Hematopoietic multipotent progenitor cell treated with erythropoietin and hydrocortisone succinate and interleukin-3 and kit ligand, for 6 days (in vitro differentiated cells): Measurements from ENCODE around the gene KLHL6.
A peak's percentile ranks its signal among the peaks of the same experiment; 100 is the strongest.

Experiments used
- DNase-seq: peaks from one replicate; pipeline ENCODE4 v3.0.0-alpha.2; 2015

Gene KLHL6

DNA sequence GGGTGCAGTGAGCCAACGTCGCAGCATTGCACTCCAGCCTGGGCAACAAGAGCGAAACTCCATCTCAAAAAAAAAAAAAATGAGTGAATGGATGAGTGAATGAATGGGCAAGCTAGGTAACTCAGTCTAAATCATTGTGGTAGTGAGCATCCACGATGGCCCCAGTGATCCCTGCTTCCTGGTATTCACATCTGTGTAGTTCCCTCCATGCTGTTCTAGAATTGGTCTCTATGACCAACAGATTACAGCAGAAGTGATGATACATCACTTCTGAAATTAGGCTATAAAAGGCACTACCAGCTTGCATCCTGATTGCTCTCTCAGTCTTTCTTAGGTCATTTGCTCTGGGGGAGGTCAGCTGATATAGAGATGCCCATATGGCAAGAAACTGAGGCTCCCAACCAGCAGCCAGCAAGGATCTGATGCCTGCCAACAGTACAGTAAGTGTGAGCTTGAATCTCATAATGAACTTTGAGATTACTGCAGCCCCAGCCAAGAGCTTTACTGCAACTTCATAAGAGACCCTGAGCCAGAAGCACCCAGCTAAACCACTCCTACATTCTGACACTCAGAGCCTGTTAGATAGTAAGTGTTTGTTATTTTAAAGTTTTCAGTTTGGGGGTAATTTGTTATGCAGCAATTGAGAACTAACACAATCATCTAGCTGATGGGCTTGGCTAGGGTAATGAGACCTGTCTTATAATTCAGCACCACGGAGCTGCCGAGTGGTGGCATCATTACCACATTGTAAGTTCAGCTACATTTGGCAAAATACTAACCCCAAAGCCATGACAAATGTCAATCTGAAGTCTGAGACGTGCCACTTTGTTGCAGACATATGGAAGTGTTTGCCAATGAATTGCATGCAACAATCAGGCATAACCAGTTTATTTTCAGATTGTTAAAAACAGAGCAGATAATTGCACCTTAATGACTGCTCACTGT, 53.0 kb downstream of the KLHL6 start:
- no peak for DNase-seq

DNA sequence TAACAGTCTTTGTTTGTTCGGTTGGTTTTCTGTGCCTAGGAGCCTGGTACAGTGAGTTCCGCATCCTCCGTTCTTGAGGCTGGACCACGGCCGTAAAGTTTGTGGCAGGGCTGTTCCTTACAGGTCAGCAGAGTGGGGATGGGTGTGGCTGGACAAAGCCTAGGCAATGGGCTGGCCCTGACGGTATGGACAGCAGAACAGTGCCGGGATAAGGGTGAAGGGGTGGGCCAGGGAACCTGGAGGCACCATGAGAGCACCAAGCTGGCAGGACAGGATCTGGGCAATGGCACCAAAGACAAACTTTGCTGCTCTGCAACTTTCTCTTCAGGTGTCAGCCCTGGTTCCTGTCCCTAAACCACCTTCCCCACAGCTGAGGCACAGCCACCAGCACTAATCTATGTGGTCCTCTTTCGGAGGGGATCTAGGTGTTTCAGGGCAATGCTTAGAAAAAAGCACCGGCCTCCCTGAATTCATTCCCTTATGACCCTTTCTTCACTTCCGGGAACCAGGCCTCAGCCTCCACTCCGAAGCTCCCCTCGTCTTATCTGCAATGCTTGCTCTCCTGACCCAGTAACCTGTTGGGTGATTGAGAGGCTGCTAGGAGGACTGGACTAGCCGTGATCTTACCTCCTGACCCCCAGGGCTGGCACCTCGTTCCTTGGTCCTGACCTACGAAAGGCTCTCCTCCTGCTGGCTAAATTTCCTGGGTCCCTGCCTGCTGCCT, 54.4 kb downstream of the KLHL6 start:
- no peak for DNase-seq

DNA sequence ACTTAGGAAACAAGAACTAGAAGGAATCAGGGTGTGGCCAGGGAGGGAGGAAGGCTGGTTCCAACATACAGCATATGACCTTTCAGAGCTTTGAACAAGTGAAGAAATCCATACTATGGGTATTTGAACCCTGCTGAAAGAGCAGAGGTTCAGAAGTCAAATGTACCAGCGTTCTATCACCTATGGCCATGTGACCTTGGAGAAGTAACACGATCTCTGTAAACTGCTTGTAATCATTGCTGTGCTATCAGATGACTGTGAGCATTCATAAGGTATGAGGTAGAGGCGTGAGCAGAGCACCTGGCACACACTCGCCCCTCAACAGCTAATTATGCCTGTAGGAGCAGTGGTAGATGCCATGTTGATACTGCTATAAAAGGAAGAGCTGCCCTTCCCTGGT, 55.2 kb downstream of the KLHL6 start:
- DNase-seq = no peak

DNA sequence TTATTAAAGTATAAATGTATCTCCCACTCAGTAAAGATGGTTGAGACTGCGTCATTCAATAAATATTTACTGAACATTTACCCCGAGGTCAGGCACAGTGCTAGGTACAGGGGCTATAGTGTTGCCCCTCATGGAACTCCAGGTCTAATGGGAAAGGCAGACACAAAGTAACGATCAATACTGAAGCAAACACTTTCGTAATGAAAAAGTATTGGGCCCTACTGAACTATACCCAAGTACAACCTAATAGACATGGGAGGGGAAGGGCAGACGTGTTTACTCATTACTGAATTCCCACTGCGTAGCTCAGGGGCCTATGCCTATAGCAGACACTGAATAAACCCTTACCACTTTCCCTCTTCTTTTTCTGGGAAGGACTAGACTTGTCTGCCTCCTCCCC, 56.9 kb downstream of the KLHL6 start:
- DNase-seq = no peak

DNA sequence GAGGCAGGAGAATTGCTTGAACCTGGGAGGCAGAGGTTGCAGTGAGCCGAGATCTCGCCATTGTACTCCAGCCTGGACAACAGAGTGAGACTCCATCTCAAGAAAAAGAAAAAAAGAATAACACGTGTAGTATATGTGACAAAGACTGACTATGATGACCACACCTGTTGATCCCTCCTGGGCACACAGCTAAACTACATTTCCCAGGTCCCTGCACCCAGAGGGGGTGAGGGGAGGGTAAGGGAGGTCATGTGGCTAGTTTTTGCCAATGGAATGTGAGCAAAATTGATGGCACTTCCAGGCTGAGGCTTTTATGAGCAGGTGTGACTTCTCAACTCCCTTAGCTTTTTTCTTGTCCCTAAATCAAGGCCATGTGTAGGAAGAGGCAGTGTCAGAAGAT, 58.2 kb downstream of the KLHL6 start:
- DNase-seq = no peak

DNA sequence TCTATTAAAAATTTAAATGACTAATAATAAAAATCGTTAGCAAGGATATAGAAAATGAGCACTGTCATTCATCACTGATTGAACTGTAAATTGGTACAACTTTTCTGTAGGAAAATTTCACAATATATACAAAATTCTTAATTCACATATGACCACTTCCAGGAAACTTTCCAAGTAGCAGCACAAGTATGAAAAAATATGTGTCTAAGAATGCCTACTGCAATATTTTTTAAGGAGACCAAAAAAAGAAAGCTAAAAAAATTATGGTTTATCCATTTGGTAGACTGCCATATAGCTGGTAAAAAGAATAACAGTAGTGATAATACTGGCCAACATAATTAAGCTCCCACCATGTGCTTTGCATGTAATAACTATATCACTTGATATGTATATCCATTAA, 59.2 kb downstream of the KLHL6 start:
- no peak for DNase-seq

DNA sequence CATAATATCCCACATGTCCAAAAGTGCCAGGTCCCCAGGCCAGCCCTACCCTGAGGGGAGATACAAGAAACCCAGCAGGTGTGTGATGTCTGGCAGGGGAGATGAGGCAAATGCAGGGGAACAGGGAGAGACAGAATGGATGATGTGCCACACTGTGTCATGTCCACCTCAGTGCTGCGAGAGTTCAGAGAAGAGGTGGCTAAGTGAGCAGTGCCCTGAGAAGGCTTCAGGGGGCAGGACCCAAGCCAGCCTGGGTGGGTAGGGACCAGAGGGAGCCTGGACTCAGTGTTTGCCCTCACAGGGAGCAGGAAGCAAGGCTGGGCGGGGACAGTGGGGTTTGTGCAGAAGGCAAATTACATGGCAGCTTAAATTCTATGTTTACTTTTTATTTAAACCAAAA, 61.2 kb downstream of the KLHL6 start:
- DNase-seq = no peak

DNA sequence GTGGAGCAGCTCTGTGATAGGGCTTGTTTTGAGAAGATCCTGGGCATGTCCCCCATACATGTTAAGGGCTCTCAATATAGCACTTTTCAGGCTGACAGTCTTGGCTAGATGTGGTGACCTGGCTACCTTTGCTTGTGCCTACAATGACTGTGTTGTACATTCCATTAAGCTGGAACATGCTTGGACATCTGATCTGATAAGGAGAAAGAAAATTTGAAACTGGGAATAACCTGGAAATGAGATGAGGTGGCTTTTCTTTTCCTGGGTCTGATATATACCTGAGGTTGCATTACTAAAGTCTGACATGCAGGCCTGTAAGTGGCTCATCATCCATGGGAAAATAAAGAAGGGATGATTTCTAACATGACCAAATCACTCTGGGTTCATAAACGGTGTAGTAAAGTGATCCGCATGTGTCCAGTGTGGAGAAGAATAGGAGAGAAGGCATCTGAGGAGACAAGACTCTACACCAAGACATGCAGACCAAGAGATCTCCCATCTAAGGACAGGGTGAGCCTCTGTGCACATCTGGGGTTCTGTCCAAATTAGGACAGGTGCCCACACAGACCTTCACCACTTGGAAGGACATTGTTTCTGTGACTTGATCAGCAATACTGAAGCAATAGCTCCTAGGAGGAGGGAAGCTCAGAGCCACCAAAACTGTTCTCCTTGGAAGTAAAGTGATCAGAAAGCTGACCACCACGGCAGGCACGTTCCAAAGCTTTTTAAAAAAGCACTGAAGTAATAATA, 62.0 kb downstream of the KLHL6 start:
- DNase-seq = no peak

DNA sequence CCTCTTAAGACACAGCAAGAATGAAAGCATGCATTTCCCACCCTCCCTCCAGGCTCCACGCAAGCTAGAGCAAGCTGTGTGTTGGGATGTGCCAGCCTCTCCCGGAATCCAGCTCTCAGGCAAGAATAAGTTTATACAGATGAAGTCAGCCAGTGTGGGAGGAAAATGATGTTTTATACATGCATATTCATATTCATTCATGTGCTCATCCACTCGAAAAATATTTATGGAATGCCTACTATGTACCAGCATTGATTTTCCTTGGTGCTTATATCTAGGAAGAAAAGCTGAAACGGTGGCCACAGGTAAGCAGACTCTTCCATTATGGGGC, 62.7 kb downstream of the KLHL6 start:
- DNase-seq = no peak

DNA sequence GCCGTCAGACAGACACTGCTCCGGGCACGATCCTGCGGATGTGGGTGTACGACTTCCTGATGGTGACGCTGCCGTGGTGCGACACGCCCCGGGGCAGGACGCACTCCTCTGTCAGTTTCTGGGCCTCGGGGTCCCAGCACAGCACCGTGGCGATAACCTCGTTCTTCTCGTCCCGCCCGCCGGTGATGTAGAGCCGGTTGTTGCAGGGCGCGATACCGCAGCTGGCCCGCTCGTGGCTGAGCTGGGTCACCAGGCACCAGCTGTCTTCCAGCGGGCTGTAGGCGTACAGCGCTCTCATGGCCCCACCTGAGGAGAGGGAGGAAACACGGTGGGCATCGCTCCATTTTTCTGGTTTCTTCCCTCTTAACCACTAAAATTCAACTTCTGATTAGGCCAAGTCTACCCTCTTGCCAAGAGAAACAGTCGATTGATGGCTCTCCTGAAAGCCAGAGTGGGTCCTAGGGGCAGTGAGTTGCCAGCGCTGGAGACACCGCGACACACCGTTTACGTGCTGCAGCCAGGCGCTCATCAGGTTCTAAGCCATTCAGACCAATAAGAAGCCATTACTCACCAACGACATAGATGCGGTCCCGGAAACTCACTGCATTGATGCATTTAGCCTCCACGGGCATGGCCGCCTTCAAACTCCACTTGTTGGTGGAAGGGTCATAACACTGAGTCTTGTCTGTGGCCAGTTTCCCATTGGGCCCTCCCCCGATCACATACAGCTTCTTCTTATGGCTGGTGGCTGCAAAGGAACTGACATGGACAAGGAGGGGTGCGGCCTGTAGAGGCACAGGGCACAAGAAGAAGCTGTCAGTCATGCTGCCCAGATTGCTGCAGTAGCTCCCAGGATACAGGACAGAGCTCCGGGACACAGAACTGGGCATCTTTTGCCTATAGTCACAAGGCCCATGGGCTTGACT, 63.3 kb downstream of the KLHL6 start:
- no peak for DNase-seq

DNA sequence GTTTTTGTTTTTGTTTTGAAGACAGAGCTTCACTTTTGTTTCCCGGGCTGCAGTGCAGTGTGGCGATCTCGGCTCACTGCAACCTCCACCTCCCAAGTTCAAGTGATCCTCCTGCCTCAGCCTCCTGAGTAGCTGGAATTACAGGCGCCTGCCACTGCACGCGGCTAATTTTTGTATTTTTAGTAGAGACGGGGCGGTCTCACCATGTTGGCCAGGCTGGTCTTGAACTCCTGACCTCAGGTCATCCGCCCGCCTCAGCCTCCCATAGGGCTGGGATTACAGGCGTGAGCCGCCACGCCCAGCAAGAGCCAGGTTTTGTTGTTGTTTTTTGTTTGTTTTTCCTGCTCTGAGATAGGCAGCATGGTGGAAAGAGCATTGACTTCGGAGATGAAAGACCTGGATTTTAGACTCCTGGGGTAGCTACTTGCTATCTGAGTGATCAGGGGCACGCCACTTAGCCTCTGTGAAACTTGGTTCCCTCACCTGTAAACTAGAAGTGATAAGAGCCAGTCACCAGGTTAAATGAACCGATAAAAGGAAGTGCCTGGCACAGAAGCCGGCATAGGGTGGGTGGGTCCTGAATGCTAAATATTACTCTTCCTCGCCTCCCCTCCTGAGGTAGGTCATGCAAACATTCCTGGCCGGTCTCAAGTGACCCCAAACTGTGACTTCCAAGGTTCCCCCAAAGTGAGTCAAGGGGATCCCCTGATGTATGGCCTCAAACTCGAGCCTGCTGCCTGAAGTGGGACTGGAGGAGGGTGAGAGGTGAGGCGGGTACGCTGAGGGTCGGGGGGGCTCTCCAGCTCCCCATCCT, 64.2 kb downstream of the KLHL6 start:
- no peak for DNase-seq

DNA sequence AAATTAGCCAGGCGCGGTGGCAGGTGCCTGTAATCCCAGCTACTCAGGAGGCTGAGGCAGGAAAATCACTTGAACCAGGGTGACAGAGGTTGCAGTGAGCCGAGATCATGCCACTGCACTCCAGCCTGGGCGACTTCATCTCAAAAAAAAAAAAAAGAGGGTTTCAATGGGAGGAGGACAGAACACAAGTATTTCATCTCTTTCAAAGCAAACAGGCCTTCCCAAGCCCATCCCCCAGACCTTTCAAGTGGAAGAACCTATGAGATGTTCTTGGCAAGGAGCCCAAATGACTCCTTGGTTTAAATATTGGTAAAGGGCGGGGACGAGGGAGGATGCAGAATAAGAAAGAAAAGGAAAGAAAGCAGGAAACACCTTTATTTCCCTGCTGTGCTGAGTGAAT, 64.9 kb downstream of the KLHL6 start:
- peak; percentile 33 for DNase-seq

DNA sequence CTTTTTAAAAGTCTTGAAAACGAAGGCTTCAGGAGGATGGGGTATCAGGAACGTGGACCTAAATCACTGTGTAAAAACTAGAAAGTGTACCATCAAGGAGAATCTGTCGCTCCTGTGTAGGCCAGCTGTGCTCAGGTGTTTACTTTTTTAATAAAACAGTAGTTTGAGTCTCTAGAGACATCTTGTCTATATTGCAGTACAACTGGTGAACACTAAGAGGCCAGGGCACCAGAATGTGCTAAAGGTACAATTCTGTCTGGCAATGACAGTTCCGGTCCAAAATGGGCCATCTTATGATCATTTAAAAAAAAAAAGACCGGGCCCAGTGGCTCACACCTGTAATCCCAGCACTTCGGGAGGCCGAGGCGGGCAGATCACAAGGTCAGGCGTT, 65.3 kb downstream of the KLHL6 start:
- DNase-seq = no peak

DNA sequence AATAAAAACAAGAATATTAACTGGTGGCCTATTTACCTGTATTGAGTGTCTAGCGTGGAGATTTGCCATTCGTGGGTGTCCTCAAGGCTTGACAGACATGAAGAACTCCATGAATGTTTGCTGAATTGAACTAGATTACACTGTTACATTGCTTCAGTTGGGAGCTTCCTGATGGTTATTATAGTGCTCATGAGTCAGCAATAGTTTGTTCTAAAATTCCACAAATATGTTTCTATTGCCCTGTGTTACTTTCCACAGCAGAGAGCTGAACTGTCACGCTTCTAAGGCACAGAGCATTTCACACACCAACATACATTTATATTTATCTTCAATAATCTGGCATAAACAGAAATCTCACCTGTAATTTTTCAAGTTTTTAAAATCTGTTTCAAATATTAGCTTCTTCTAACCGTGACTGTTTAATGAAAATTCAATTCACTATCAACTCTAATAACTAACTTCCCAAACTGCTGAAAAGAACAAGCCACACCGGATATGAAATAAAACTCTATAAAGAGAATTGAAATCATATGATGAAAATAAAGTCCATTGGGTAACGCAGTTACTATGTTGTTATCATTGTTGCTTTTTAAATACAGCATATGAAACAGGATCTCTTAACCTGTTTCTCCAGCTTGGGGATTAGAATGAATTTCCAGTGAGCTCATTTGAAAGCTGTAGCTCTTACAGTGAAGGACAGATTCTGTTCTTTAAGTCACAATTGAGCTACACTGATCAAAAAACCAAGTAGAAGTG, 65.9 kb downstream of the KLHL6 start:
- no peak for DNase-seq

DNA sequence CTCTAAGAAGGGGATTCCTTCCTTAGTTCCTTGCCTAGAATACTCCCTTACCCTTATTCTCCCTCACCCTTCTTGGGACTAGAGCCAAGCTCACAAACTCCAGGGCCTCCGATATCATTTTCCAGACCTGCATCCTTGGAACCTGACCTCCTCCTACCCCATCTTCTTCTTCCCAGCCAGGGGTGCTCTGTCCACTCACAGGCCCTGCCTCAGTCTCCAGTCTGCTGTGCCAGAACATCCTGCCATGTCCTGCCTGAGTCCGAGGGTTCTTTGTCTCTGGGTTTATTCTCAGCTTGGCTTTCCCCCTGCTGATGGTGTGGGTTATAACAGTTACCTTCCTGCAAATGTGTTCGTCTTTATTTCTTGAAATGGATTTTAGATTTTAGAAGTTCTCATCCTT, 67.2 kb downstream of the KLHL6 start:
- no peak for DNase-seq

DNA sequence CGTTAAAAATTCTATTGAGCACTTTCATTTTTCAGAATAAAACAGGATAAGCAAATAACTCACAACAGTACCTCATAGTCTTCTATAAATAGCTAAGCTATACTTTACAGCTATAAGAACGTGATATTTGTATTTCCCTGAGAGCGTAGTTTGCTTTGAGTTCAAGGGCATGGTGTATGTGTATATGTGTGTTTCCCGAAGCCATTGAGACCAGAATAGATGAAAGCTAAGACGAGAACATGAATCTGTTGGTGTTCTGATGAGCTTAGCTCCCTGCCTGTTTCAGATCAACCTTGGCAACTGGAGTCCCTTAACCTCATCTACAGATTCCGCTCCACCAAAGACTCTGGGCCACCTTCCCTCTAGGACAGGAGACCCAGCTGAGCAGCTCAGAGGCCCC, 67.6 kb downstream of the KLHL6 start:
- DNase-seq = no peak

DNA sequence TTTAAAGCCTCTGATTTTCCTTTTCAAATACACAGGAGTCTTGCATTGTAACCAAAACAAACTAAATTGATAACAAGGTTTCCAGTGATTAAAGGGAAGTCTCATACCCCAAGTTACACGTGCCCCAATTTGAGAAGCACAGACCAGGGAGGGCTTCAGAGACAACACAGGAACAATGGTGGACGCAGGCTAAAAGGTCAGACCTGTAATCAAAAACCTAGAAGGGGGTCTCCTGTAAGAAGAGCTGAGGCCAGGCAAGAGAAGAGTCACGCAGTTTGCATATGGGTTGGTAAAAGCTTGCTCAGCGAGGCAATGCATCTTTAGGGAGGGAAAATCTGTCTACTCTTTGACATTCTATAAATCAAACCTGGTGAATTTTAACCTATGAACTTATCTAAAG, 68.5 kb downstream of the KLHL6 start:
- no peak for DNase-seq

DNA sequence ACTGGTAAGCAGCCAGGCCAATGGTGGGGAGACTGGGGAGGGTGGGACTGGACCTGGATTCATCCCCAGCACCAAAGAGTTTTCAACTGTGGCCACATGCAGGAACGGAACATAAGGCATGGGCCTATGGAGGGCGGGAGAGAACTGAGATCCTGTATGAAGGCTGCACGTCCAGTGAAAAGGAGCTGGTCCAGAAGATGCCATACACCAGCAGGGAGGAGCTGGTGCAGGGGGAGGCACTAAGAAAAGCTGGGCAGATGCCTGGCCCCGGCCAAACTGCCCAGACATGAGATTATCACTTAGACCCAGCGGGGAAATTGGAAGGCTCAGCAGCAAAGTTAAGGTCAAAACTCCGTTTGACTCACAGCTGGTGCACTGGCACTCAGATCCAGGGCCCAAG, 69.0 kb downstream of the KLHL6 start:
- DNase-seq = no peak

DNA sequence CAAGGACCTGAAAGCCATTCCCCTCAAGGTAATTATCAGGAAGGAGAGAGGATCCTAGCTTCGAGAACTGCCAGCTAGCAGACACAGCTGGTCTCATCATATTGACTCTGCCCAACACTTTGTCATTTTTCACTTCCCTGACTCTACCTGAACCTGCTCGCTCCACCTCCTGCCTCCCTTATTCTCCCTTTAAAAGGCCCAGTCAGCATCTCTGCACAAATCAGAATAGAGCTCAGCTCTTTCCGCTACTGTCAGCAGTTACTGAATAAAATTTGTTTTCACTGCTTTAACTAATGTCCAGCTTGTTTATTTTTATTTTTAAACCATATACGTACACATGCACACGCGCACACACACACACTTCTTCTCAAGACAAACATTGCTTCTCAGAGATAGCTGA, 69.9 kb downstream of the KLHL6 start:
- DNase-seq = no peak

DNA sequence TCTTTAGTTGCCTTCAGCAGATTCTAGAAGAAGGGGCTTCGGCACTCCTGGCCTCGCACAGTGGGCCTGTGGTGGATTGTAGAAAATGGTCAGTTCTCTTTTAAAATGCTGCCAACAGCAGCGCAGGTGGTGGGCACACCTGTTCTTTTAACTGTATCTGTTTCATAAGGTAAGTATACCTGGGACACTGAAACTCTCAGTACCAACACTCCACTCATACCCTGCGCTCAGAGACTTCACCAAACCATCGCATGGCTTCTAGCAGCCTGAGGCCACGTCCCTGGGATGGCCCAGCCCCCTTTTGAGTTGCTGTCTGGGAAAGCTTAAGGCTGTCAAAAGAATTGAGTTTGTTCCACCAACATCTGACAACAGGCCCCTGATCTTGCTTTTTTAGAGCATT, 70.4 kb downstream of the KLHL6 start:
- DNase-seq = no peak
